Germinal center (tissue), 1 donor: ENCODE data around the gene ZNF283.
"Not testable (repeated sequence)": the region's sequence is repeated elsewhere in the genome, so short reads cannot be mapped to it uniquely, and the experiment has no call there.

Experiments
- DNase-seq: peaks from one replicate; pipeline ENCODE4 v3.0.0; 2012; ENCODE audit warnings: mixed read lengths, low spot score

ZNF283 gene

GRCh38 chr19:43799502-43800142 lies 27.5 kb upstream of the ZNF283 start:
- DNase-seq = no peak

GRCh38 chr19:43802216-43802951 lies 24.7 kb upstream of the ZNF283 start, which contains the start of gene LYPD5:
LYPD5 (minus strand) TSS chr19:43802447; CDS start chr19:43802380, 67 bp downstream.
- no peak for DNase-seq

- no peak for DNase-seq
Measured at GRCh38 chr19:43804432-43804831, 22.7 kb upstream of the ZNF283 start.

GRCh38 chr19:43806401-43806800 lies 20.7 kb upstream of the ZNF283 start:
- DNase-seq = not testable (repeated sequence)

GRCh38 chr19:43806848-43807247 lies 20.3 kb upstream of the ZNF283 start:
- no peak for DNase-seq

GRCh38 chr19:43807651-43808050 lies 19.5 kb upstream of the ZNF283 start:
- no peak for DNase-seq

GRCh38 chr19:43809762-43810696 lies 17.1 kb upstream of the ZNF283 start:
- DNase-seq = peak; percentile 27

GRCh38 chr19:43811837-43812236 lies 15.3 kb upstream of the ZNF283 start:
- no peak for DNase-seq

- DNase-seq = no peak
Measured at GRCh38 chr19:43812259-43812658, 14.9 kb upstream of the ZNF283 start.

GRCh38 chr19:43812688-43813087 lies 14.4 kb upstream of the ZNF283 start:
- no peak for DNase-seq

GRCh38 chr19:43814663-43815352 lies 12.3 kb upstream of the ZNF283 start:
- DNase-seq = no peak

GRCh38 chr19:43817454-43817853 lies 9.7 kb upstream of the ZNF283 start:
- not testable (repeated sequence) for DNase-seq

GRCh38 chr19:43818500-43818899 lies 8.6 kb upstream of the ZNF283 start:
- DNase-seq = no peak

- DNase-seq = peak; percentile 10
Measured at GRCh38 chr19:43820098-43820883, 6.8 kb upstream of the ZNF283 start.

GRCh38 chr19:43820884-43821215 lies 6.3 kb upstream of the ZNF283 start:
- no peak for DNase-seq

GRCh38 chr19:43823856-43824255 lies 3.3 kb upstream of the ZNF283 start:
- DNase-seq = not testable (repeated sequence)

GRCh38 chr19:43824572-43824971 lies 2.5 kb upstream of the ZNF283 start:
- not testable (repeated sequence) for DNase-seq

GRCh38 chr19:43839139-43839538 lies 12.0 kb downstream of the ZNF283 start:
- no peak for DNase-seq

GRCh38 chr19:43842007-43842406 lies 14.9 kb downstream of the ZNF283 start:
- no peak for DNase-seq

- no peak for DNase-seq
Measured at GRCh38 chr19:43847246-43847645, 20.1 kb downstream of the ZNF283 start.

- DNase-seq = no peak
Measured at GRCh38 chr19:43847884-43848283, 20.8 kb downstream of the ZNF283 start.
